DMS53 treated with DMSO at 0.1 percent for 48 hours (cell line): ENCODE measurements around the gene PARD3.
"Not testable (repeated sequence)": the region's sequence is repeated elsewhere in the genome, so short reads cannot be mapped to it uniquely, and the experiment has no call there.

Experiments used
- DNase-seq: peaks from one replicate; lab custom pipeline; 2025; ENCODE audit not compliant: unreplicated experiment; lab: John Stamatoyannopoulos, UW

The PARD3 gene

DNA sequence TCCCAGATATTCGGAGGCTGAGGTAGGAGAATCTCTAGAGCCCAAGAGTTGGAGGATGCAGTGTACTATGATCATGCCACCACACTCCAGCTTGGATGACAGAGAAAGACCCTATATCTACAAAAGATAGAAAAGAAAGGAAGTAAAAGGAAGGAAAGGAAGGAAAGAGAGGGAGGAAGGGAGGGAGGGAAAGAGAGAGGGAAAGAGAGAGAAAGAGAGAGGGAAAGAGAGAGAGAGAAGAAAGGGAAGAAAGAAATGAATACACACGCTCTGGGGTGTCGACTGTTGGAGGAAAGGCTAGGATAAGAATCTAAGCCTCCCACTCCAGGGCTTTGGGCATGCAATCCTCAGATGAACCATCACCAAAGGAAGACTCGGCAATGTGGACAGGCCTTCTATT, 69.9 kb downstream of the PARD3 start:
- no peak for DNase-seq

DNA sequence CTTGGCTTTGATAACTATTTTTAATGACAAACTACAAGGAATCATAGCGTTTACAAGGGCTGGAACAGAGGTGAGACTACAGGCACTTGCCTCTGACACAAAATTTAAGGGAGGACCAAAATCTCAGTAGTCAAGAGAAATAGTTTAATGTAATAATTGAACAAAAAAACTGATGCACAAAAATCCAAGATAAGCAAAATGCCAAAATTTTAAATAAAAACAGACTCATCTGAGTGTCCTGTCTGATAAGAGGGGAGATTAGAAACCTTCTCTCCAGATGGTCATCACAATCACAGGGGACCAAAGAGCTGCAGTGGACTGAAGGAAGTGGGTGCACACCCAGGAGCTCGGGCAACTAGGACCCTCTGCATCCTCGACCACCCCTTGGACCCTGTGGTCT, 70.5 kb downstream of the PARD3 start:
- DNase-seq, result no peak

DNA sequence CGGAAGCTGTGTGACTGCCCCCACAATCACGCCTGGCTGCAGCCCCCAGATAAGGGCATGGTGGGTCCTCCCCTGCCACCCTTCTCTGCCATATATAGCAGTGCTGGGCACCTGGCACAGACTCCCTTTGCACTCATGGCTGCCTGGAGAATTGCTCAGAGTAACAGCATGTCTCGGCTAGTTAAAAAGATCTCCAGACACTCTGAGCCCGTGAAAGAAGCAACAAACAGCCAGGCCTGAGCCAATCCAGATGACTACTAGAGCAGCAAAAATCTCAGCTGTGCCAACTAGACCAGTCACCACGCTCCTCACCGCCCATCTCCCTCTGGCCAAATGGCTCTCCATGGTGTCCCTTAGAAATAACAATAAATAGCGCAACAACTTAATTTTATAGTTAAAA, 71.3 kb downstream of the PARD3 start:
- DNase-seq, result no peak

DNA sequence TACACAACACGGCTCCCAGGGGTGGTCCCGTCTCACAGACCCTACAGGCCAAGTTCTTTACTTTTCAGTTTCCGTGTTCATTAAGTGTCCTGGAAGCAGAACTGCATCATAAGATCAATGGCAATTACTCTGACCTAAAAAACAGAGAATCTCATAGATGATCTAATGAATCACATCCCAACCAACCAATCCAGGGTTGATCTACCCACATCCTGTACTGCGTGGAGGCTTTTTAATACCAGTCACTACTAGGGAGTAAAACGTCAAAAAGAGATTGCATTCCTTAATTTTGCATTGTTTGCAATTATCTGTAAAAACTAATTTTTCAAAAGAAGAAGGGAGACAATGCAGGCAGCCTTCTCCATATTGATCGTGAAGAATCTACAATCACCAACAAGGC, 72.6 kb downstream of the PARD3 start:
- no peak for DNase-seq

DNA sequence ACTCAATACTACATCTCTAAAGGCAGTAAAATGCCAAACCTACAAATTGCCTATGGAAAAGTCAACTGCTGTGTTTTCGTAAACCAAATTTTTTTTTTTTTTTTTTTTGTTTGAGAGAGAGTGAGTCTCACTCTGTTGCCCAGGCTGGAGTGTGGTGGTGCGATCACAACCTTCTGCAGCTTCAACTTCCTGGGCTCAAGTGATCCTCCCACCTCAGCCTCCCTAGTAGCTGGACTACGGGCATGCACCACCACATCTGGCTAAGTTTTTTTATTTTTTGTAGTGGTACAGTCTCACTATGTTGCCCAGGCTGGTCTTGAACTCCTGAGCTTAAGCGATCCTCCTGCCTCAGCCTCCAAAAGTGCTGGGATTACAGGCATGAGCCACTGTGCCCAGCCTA, 74.0 kb downstream of the PARD3 start:
- not testable (repeated sequence) for DNase-seq

DNA sequence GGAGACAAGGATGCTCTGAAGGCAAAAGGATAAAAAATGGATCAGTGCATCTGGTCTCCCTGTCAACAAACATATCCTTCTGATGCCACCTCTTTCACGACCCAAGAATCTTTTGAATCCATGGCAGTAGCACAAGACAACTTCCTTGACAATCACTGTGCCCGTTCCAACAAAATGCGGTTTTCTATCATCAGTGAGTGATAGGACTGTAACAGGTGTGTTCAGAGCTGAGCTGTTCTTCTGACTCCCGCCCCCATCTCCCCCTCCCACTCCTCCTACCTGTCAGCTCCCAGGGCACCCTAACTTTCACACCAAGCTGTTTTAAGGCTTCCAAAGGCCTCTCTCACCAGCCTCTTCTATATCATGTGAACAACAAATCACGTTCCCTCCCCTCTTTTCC, 74.8 kb downstream of the PARD3 start:
- peak; percentile 65 for DNase-seq

DNA sequence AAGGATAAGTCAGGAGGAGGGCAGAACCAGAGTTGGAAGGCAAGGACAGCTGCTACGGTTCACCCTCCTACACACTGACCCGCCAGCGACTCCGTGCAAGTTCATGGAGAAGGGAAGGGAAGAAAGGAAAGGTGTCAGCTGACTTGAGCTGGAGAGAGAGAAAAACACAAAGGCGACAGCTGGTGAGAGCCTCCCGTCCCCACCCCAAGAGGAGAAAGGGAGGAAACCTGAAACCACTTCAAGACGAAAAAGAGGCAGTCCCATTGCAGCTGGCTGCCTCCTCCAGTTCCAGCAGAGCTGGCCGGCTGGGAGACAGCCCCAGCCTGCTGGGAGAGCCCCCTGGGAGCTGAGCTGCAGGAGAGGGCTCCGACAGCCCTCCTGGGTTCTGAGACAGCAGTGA, 75.2 kb downstream of the PARD3 start:
- peak; percentile 87 for DNase-seq

DNA sequence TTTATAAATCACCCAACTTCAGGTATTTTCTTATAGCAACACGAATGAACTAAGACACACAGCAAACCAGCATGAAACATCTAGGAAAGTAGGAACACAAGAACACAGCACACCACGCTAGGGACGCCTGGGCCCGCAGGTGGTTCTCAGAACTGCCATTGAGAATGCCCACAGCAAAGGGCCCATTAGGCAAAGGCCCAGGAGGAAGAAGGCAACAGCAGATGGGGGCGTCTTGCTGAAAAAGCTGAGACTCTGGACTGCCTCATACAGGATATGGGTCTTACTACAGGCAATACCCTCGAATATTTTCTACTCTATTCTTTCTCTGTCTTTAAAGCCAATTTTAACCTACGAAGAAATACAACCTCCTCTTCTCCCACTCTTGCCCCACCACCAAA, 77.3 kb downstream of the PARD3 start:
- DNase-seq, result no peak

DNA sequence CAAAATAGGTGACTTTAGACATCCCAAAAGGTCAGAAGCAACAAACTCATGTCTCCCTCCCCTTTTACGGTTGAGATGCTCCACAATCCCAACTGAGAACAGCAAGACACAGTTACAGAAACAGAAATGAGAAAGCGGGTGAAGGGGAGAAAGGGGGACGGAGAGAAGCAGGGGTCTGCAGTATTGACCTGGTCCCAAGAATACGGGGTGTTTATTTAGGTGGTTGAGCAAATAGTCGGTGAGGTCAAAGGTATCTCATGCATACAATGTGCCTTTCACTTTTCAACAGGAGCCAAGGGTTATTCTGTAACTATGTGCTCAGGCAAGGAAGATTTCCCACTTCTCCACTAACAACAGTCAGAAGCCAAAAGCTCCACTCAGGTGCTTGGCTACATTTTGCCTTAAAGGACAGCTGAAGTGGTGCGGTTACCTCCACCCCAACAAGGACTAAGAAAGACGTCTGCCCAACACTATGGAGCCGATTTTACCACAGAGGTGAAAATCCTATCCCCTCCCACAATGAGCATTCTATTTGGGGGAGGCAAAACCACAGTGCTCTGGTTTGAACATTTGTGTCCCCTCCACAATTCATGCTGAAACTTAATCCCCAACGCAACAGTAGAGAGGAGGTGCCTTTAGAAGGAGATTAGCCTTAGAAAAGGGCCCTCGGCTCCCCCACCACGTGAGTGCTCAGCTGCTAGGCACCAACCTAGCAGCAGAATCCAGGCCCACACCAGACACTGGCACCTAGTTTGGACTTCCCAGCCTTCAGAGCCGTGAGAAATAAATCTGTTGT, 77.9 kb downstream of the PARD3 start:
- DNase-seq, result no peak

DNA sequence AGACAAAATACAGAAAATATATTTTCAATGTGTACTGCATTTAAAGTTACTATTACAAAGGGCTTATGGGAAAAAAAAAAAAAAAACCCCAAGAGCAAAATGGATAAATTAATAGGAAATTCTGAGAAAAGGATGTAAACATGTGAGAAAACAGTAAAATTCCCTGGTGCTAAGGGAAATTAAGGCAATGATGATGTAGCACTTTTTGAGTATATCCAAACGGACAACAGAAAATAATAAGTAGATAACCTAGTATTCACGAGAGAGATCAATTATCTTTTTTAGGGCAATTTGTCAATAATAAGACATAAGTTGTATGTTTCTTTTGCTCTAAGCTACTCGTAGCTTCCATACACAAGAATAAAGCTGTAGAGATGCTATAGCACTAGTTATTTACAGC, 80.2 kb downstream of the PARD3 start:
- DNase-seq, result no peak

DNA sequence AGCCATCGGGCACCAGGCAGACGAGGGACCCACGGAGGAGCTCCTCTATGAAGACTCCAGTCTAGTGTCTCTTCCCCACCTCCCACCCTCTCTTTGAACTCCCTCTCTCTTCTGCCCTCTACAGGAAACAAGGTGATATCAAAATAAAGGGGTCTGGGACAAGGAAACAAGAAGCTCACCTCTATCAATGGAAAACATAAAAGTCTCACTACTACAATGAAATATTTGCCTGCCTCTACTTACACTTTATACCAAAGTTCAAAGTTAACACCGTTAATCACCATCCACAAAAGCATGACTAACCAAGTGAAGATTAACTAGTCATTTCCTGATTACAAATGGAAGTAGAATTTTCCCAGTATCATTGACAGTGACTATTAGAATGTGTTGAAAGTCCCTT, 82.2 kb downstream of the PARD3 start:
- peak; percentile 9 for DNase-seq

DNA sequence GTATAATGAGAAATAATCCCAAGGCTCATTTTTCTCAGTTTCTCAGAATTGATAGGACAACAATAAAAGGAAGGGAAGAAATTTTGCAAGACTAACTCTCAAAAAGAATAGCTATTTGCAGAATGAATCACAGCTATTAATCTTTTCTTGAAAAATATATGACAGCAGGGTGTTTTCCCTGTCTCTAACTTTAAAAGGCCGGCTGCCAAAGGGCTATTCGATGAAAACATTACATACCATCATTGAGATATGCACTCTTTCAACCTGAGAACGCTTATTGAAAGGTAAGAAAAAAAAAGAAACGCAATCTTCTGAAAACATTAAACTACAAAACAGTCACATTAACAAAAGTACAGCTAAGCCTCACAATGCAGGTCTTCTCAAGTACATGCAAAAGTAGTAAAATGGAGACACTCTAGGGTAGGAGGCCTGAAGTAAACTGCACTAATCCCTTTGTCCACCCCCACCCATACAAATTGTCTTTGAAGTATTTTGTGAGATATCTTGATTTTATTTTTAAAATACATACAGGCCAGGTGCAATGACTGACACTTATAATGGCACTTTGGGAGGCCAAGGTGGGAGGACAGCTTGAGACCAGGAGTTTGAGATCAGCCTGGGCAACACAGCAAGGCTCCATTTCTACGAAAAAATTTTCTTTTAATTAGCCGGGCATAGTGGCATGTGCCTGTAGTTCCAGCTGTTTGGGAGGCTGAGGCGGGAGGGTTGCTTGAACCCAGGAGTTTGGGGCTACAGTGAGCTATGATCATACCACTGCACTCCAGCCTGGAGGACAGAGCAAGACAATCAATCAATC, 83.0 kb downstream of the PARD3 start:
- DNase-seq, result no peak

DNA sequence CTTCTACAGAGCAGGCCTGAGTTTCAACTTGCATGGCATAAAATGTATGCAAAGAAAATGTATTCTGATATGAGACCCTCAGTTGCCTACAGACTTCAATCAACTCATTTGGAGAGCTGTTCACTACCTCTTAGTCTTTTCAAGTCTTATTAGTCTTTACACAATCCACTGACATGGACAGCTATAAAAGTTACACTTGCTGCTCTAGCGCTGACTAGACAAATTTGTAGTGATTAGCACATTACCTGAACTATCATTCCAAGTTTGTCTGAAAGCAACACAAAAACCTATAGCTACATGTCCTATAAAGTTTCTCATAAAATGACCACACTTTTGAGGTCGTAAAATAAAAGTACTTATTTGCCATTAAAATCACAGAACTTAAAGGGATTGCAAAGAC, 83.9 kb downstream of the PARD3 start:
- DNase-seq, result no peak

DNA sequence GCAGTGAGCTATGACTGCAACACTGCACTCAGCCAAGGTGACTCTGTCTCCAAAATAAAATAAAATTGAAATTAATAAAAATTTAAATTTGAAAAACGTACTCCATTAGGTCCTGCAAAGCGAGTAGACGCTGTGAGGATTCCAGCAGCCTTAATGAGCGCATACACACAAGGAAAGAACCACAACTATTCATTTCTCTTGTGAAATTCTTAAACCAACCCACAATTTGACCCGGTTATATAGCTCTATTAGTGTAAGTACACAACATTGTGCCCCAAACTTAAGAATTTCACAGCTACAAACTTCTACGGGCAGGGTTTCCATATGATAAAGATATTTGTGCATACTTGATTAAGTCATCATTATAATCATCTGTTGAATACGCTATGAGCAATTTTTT, 84.4 kb downstream of the PARD3 start:
- no peak for DNase-seq

DNA sequence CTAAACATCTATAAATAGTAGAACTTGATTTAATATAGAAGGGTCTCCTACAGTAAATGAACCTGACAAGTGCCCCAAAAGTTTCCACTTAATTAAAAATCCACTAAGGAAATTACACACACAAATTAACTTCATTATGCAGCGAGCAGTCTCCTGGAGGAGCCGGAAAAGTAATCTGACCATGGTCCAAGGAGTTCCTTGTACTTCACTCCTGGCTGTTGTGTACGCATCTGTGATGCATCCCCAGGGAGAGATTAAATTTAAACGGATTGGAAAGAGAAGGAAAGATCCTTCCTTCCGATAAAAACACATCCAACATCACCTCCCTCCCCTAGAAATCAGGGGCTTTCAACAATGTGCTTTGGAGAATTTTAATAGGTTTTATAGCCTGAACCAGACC, 85.5 kb downstream of the PARD3 start:
- no peak for DNase-seq

DNA sequence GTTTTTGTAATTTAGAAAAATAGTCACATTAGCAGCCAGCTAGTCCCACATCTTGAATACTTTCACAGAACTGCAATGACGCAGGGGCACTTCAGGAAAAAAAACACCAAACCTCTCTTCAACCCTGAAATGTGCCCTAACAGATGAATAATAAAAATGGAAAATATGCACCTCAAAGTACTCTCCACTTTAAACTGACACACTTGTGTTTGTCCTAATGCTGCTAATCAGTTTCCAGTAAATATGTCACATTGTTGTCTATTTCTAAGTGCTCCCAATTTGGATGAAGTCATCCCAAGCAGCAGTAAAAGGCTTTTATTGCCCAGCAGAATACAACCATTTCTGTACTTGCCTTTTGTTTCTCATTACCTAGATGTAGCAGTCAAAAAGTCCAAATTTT, 86.7 kb downstream of the PARD3 start:
- DNase-seq, result no peak

DNA sequence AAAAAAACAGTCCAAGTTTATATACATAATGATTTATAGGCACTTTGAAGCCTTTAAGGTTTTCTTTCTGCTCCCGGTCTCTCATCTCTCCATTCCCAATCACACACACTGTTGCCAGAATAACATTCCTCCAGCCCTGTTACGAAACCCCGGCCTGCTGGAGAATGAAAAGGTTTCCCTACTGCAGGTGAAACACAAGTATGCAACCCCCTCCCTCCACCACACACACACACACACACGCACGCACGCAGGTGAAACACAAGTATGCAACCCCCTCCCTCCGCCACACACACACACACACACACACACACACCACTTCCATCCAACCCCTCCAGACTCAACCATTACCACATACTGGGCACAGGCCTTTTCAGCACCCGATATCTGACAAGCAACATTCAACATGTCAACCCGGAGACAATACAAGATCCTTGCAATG, 87.5 kb downstream of the PARD3 start:
- no peak for DNase-seq

DNA sequence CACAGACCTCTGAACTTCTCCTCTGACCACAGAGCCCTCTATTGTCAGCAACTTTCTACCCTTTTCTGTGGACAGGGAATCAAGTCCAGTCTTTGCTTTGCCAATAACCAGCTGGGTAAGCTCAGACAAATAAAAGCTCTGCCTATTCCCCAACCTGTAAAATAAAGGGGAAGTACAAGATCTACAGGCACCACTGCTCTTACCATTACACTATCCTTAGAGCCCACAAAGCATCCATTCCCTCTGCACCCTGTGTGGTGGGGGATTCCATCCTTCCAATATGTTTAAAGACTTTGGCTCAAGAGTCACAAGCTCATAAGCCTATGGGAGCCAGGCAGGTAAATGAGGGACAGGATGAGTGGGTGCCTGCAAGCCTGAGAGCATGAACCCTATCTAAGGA, 88.2 kb downstream of the PARD3 start:
- no peak for DNase-seq

DNA sequence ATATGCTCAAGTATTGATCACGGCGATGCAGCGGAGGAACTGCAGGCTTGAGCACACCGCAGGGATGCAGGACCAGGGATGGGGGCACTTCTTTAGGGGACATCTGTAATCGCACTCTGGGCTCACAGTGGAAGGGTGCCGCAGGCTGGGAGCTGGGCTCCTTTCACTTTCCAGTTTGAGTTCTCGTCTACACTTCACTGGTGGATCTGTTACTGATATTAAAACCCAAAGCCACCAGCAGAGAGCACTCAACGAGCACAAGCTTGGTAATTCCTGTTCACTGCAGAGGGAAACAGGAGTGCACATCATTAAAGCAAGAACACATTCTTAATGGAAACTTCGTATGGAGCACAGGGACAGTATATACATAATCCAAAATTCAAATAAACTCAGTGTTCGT, 91.3 kb downstream of the PARD3 start:
- DNase-seq, result peak; percentile 30

DNA sequence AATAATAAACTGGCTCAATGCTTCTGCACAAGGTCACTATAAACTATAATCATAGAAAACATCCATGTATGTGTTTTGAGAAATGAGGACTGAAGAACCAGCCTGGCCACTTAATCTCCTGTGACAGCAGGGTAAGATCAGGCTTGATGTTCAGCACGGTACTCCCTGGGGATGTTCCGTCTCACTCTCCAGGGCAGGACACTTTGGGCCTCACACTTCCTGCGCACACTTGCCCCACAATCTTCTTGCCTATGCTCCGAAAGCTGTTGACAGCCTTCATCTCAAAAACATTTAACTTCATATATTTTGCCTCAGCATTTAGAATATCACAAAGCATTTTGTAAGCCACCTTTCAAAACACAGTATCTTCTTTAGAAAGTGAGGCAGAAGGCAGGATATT, 92.7 kb downstream of the PARD3 start:
- no peak for DNase-seq

DNA sequence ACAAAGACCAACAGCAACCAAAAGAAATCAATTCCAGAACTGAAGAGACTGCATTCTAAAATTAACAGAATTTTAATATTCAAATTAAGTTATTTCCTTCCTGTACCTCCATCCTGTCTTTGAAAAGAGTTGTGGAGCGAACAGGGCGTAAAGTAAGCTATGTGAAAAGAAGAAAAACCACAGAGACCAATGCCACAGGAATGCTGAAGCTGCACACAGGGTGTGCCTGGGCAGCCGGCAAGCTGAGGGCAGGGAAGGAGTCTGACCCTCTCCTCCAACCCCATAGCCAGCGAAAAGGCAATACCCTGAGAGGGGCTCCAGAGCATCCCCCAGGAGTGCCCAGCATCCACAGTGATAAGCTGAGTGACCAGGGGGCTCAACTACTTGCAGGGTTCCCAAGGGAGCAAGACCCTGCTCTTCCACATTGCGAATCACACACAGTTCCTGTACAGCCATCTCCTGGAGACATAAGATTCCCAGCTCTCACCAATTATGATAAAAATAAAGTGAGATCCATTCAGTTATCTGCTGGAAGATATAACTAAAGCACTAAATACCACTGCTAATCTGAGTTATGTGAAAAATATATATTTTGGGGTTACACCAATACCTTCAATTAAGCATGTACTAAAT, 93.8 kb downstream of the PARD3 start:
- DNase-seq, result no peak

DNA sequence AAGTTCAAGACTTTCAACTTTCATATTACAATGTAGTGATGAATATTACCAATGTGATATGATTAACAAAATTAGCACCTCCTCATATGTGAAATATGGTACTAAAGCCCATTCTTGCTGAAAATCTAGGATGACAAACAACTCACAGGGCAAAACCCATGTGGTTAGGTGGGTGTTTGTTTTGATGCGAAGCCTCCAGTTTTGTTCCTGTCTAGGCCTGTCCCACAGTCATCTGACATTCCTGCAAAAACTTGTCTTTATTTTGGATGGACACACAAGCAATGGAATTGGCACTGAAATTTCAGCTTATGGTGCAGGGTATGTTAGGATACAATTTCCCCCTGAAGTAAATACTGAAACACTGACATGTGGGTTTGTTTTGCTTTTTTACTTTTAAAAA, 95.3 kb downstream of the PARD3 start:
- DNase-seq, result no peak
